HCT116 (cell line): ENCODE data around the gene ARHGEF12.

Experiments
- EZH2phosphoT487 ChIP-seq: fragments of 200-600 bp; IDR thresholded peaks from 2 replicates; pipeline ENCODE4 v1.6.1; 2018; ENCODE audit warnings: antibody characterized with exemption, borderline replicate concordance
- JUND ChIP-seq: IDR thresholded peaks from 2 replicates; pipeline ENCODE4 v1.6.1; 2012
- POLR2A ChIP-seq: IDR thresholded peaks from 2 replicates; pipeline ENCODE4 v1.7.0; 2011; ENCODE audit warnings: borderline replicate concordance; ENCODE audit not compliant: insufficient read depth, insufficient read length; ENCODE audit errors: extremely low read depth
- TCF7L2 ChIP-seq: IDR thresholded peaks from 2 replicates; pipeline ENCODE4 v1.7.0; 2011; ENCODE audit warnings: borderline replicate concordance, inconsistent platforms; ENCODE audit not compliant: insufficient read depth, insufficient read length; ENCODE audit errors: extremely low read depth
- YY1 ChIP-seq: IDR thresholded peaks from 2 replicates; pipeline ENCODE4 v1.6.1; 2011; ENCODE audit warnings: low read length, low read depth, moderate library complexity, mild to moderate bottlenecking; ENCODE audit not compliant: insufficient replicate concordance; ENCODE audit errors: extremely low read depth
- TF ChIP-seq, protein P1 (sequence below), 3 experiments: fragments of 200-600 bp in 1 of 3; sonication (generic) in 1 of 3; IDR thresholded peaks in 2 of 3; conservative IDR thresholded peaks in 1 of 3; 2 replicates each; pipeline ENCODE4 v1.5.1; 2012 to 2017; ENCODE audit warnings: low read depth in 2 of 3, low read length in 2 of 3, antibody characterized with exemption in 1 of 3, borderline replicate concordance in 1 of 3, control low read depth in 1 of 3, mild to moderate bottlenecking in 1 of 3, mixed read lengths in 1 of 3, mixed run types in 1 of 3, moderate library complexity in 1 of 3; ENCODE audit not compliant: insufficient read depth in 1 of 3
- TF ChIP-seq, protein P2 (sequence below): IDR thresholded peaks from 2 replicates; pipeline ENCODE4 v1.6.1; 2012

DNA sequence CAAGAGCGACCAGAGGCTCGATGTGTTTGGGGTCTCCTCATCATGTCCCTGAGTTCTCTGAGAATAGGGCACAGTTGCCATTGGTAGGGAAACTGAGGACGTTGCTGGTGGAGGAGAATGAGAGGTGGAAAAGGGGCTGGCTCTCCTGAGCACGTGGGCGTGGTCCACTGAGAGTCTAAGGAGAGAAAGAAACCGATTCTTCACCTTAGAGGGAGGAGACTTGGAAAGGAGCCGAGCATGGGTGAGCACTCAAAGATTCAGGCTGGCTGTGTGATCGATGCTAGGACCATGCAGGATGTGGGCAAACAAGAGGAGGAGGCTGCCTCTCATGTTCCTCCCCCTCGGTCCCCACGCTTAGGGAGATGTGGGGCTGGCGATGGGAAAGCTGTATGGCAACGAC, 30.9 kb upstream of the ARHGEF12 start:
- TF ChIP-seq TCF7L2 (no peak), POLR2A (no peak), YY1 (no peak), EZH2phosphoT487 (no peak), JUND (no peak)
- TF ChIP-seq, protein P1, sequence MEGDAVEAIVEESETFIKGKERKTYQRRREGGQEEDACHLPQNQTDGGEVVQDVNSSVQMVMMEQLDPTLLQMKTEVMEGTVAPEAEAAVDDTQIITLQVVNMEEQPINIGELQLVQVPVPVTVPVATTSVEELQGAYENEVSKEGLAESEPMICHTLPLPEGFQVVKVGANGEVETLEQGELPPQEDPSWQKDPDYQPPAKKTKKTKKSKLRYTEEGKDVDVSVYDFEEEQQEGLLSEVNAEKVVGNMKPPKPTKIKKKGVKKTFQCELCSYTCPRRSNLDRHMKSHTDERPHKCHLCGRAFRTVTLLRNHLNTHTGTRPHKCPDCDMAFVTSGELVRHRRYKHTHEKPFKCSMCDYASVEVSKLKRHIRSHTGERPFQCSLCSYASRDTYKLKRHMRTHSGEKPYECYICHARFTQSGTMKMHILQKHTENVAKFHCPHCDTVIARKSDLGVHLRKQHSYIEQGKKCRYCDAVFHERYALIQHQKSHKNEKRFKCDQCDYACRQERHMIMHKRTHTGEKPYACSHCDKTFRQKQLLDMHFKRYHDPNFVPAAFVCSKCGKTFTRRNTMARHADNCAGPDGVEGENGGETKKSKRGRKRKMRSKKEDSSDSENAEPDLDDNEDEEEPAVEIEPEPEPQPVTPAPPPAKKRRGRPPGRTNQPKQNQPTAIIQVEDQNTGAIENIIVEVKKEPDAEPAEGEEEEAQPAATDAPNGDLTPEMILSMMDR (IDR thresholded peaks at IDR 0.05 in 2 of 3, conservative IDR thresholded peaks at IDR 0.05 in 1 of 3; ENCODE audit: borderline replicate concordance in 1 of 3, insufficient read depth in 1 of 3, low read depth in 2 of 3, low read length in 2 of 3), result no peak
- TF ChIP-seq, protein P2, sequence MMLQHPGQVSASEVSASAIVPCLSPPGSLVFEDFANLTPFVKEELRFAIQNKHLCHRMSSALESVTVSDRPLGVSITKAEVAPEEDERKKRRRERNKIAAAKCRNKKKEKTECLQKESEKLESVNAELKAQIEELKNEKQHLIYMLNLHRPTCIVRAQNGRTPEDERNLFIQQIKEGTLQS, result no peak
